HepG2 (cell line): ENCODE results near the gene HMMR. TPM values are rescaled to one million over a fixed set of nuclear protein-coding genes. Genes with fewer than 3 reads are reported as not detected.
A peak's percentile ranks its signal among the peaks of the same experiment; 100 is the strongest.

ENCODE experiments used
- ATAC-seq: fragments of 200-7000 bp; cut with Tn5 transposase; 3 replicates; pipeline ENCODE4 v1.9.1; 2020; ENCODE audit warnings: mild to moderate bottlenecking, moderate library complexity
- BruUV-seq: library from RNA; stranded (reverse); fragments of 400-500 nt; replicated peaks from 2 replicates; lab custom pipeline; 2021; lab: Mats Ljungman, UMichigan
- CTCF ChIA-PET: fragments of 300-600 bp; formaldehyde crosslinking; extraction: SDS; loops from one replicate; lab custom pipeline; 2021; ENCODE audit warnings: low total read pairs, inconsistent platforms, low intra/inter-chr PET ratio; lab: Yijun Ruan, JAX
- POLR2A ChIA-PET: fragments of 350-600 bp; sonication (Branson Sonifier 250); formaldehyde crosslinking; loops from one replicate; lab custom pipeline; 2020; ENCODE audit warnings: antibody characterized with exemption, inconsistent platforms; lab: Yijun Ruan, JAX
- DNase-seq: peaks from one replicate; pipeline ENCODE4 v3.0.0-alpha.2; 2015; ENCODE audit warnings: low spot score
- FAIRE-seq: peaks from 3 replicates; lab custom pipeline; 2011; peaks lifted over from hg19 to GRCh38; lab: Jason Lieb, UNC
- H2AFZ ChIP-seq: one replicate; pipeline ENCODE4 v1.6.1; 2011; ENCODE audit warnings: low read length, inconsistent platforms
- H3K27ac ChIP-seq: fragments of 300-600 bp; 3 replicates; pipeline ENCODE4 v1.8.0; 2011; ENCODE audit warnings: mixed run types, mild to moderate bottlenecking, mixed read lengths, low read length, inconsistent platforms; ENCODE audit not compliant: insufficient read depth; ENCODE audit errors: extremely low read length
- H3K27me3 ChIP-seq, 2 experiments: fragments of 200-600 bp in 1 of 2; 2 replicates in 1 of 2; 3 replicates in 1 of 2; pipeline versions ENCODE4 v1.6.0 to v1.8.0; 2011; ENCODE audit warnings: low read length in 2 of 2, mild to moderate bottlenecking in 2 of 2, moderate library complexity in 2 of 2, inconsistent platforms in 1 of 2; ENCODE audit not compliant: insufficient read depth in 2 of 2, control insufficient read depth in 1 of 2
- H3K36me3 ChIP-seq, 2 experiments: fragments of 200-600 bp in 1 of 2; replicated peaks in 1 of 2; 2 replicates in 1 of 2; 3 replicates in 1 of 2; pipeline versions ENCODE4 v1.5.1 to v1.8.0; 2011; ENCODE audit warnings: low read length in 2 of 2, inconsistent platforms in 1 of 2; ENCODE audit not compliant: insufficient read depth in 2 of 2, control insufficient read depth in 1 of 2
- H3K4me1 ChIP-seq: 2 replicates; pipeline ENCODE4 v1.5.1; 2012; ENCODE audit warnings: low read length, inconsistent platforms; ENCODE audit not compliant: insufficient read depth
- H3K4me2 ChIP-seq: 2 replicates; pipeline ENCODE4 v1.6.0; 2011; ENCODE audit warnings: low read depth, low read length, inconsistent platforms
- H3K4me3 ChIP-seq, 3 experiments: fragments of 200-600 bp in 1 of 3; sonication (generic), shearing (Covaris generic) in 1 of 3; replicated peaks in 1 of 3; 2 replicates each; pipeline ENCODE4 v1.5.1; 2011 to 2016; ENCODE audit warnings: low read length in 3 of 3, inconsistent platforms in 2 of 3, low read depth in 2 of 3, mild to moderate bottlenecking in 2 of 3, control low read depth in 1 of 3, mixed read lengths in 1 of 3; ENCODE audit not compliant: insufficient read depth in 1 of 3
- H3K79me2 ChIP-seq: one replicate; pipeline ENCODE4 v1.6.1; 2011; ENCODE audit warnings: low read length, inconsistent platforms; ENCODE audit not compliant: insufficient read depth
- H3K9ac ChIP-seq: 2 replicates; pipeline ENCODE4 v1.6.0; 2011; ENCODE audit warnings: mild to moderate bottlenecking, low read depth, low read length, inconsistent platforms; ENCODE audit not compliant: insufficient read depth
- H3K9me3 ChIP-seq: 2 replicates; pipeline ENCODE4 v1.5.1; 2012; ENCODE audit warnings: mild to moderate bottlenecking, low read length
- H4K20me1 ChIP-seq: 2 replicates; pipeline ENCODE4 v1.6.0; 2011; ENCODE audit warnings: inconsistent platforms, mild to moderate bottlenecking, low read length, moderate library complexity; ENCODE audit not compliant: insufficient read depth
- KAT8 ChIP-seq: IDR thresholded peaks from 2 replicates; pipeline ENCODE4 v1.6.1; 2016; ENCODE audit warnings: missing genetic modification reagents, missing compliant biosample characterization
- NR2C2 ChIP-seq: sonication (generic); formaldehyde crosslinking; IDR thresholded peaks from 2 replicates; pipeline ENCODE4 v1.4.0; 2020; ENCODE audit warnings: missing genetic modification reagents, mild to moderate bottlenecking, moderate library complexity, borderline replicate concordance
- TAF15 ChIP-seq: fragments of 200-400 bp; formaldehyde crosslinking; IDR thresholded peaks from one replicate; pipeline ENCODE4 v1.6.1; 2018; ENCODE audit warnings: mild to moderate bottlenecking, low read depth, low read length; ENCODE audit not compliant: poor library complexity, severe bottlenecking
- WGBS: methylation state at CpG from one replicate; pipeline ENCODE4 v1.1.6; 2017; ENCODE audit warnings: low lambda C conversion rate; 5-methylcytosine and 5-hydroxymethylcytosine counted together
- in situ Hi-C: cut with HindIII; loops from 2 replicates; pipeline ENCODE4 v1.10.0; 2017; ENCODE audit warnings: low pct_unique_long_range_greater_than_20kb; ENCODE audit not compliant: extremely low pct_ligation_motif_present
- intact Hi-C: fragments of 100-400 bp; cut with micrococcal nuclease; formaldehyde crosslinking; loops from one replicate; pipeline ENCODE4 v1.10.0; 2022; ENCODE audit not compliant: unreplicated experiment
- polyA plus RNA-seq, 8 experiments: library from polyadenylated mRNA; depleted of rRNA in 3 of 8; stranded (reverse) in 7 of 8; unstranded in 1 of 8; fragments of >200 nt; fragmentation: Illumina TruSeq in 4 of 8; extraction: Trizol in 4 of 8; gene quantifications; 2 replicates each; pipeline versions ENCODE4 v1.2.1 to v1.2.3, GENCODE V29; 2011 to 2016; ENCODE audit warnings: low read depth in 4 of 8, missing spikeins in 1 of 8, mixed read lengths in 1 of 8; ENCODE audit not compliant: insufficient read depth in 1 of 8
- total RNA-seq, 5 experiments: library from RNA; depleted of rRNA; stranded (reverse); fragments of >200 nt; fragmentation: Illumina TruSeq; extraction: Trizol; gene quantifications; 2 replicates each; pipeline ENCODE4 v1.2.3, GENCODE V29; 2016; ENCODE audit warnings: low read depth in 1 of 5
- TF ChIP-seq, protein P1 (sequence below): sonication (generic); formaldehyde crosslinking; IDR thresholded peaks from 2 replicates; pipeline ENCODE4 v1.4.0; 2020; ENCODE audit warnings: missing genetic modification reagents
- TF ChIP-seq, protein P2 (sequence below): sonication (generic); formaldehyde crosslinking; IDR thresholded peaks from 2 replicates; pipeline ENCODE4 v1.5.1; 2020; ENCODE audit warnings: mild to moderate bottlenecking, missing genetic modification reagents, moderate library complexity
- TF ChIP-seq, protein P3 (sequence below): sonication (generic); formaldehyde crosslinking; IDR thresholded peaks from 2 replicates; pipeline ENCODE4 v1.5.0; 2020; ENCODE audit warnings: missing genetic modification reagents

HMMR gene
- total and polyA plus RNA-seq, 2 of the 13 experiments (the other 11 are each of a cell fraction or from before 2014, with no cell fraction given) = 8.5 to 48.3 TPM

DNA sequence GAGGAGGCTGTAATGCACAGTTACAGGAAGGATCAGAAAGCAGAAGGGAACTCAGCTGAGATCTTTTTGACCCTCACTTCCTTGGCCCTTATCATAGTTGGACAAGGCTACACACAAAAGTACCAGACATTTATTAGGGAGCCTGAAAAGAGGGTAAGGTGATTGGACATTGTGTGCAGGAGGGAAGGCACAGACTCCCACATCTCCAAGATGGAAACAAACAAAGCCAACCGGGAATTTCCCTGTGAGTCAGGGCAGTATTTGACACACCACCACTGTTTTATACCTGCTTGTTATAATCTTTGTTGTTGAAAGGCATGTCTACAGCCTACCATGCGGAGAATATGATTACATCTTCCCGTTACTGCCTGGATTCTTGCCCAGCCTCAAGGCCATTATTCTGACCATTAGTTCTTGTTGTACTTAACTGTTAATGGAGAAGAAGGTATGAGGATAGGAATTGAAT, 26.0 kb upstream of the HMMR start:
- peak overlapping the region; percentile 20; the same call in 1 of the 2 replicates for H3K4me2 ChIP-seq
- no peak overlapping the region for H3K27ac ChIP-seq
- H3K9me3 ChIP-seq = no peaks in the 10 kb centered on the region
- H3K9ac ChIP-seq = no peak overlapping the region
- intact Hi-C loops = no loop called here
- H2AFZ ChIP-seq = peak overlapping the region; percentile 50
- peaks cover 42% of the 10 kb centered on the region for H3K4me1 ChIP-seq
- in situ Hi-C loops = no loop called here
- no peak for FAIRE-seq
- no peak for TF ChIP-seq NR2C2 (CRISPR knock-in tag)
- TF ChIP-seq, protein P1, sequence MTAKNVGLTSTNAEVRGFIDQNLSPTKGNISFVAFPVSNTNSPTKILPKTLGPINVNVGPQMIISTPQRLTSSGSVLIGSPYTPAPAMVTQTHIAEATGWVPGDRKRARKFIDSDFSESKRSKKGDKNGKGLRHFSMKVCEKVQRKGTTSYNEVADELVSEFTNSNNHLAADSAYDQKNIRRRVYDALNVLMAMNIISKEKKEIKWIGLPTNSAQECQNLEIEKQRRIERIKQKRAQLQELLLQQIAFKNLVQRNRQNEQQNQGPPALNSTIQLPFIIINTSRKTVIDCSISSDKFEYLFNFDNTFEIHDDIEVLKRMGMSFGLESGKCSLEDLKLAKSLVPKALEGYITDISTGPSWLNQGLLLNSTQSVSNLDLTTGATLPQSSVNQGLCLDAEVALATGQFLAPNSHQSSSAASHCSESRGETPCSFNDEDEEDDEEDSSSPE = no peak
- no peak for TF ChIP-seq TAF15
- TF ChIP-seq, protein P2, sequence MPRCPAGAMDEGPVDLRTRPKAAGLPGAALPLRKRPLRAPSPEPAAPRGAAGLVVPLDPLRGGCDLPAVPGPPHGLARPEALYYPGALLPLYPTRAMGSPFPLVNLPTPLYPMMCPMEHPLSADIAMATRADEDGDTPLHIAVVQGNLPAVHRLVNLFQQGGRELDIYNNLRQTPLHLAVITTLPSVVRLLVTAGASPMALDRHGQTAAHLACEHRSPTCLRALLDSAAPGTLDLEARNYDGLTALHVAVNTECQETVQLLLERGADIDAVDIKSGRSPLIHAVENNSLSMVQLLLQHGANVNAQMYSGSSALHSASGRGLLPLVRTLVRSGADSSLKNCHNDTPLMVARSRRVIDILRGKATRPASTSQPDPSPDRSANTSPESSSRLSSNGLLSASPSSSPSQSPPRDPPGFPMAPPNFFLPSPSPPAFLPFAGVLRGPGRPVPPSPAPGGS (CRISPR knock-in tag) = no peak
- no peak for TF ChIP-seq KAT8 (CRISPR knock-in tag)
- TF ChIP-seq, protein P3, sequence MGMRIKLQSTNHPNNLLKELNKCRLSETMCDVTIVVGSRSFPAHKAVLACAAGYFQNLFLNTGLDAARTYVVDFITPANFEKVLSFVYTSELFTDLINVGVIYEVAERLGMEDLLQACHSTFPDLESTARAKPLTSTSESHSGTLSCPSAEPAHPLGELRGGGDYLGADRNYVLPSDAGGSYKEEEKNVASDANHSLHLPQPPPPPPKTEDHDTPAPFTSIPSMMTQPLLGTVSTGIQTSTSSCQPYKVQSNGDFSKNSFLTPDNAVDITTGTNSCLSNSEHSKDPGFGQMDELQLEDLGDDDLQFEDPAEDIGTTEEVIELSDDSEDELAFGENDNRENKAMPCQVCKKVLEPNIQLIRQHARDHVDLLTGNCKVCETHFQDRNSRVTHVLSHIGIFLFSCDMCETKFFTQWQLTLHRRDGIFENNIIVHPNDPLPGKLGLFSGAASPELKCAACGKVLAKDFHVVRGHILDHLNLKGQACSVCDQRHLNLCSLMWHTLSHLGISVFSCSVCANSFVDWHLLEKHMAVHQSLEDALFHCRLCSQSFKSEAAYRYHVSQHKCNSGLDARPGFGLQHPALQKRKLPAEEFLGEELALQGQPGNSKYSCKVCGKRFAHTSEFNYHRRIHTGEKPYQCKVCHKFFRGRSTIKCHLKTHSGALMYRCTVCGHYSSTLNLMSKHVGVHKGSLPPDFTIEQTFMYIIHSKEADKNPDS (CRISPR knock-in tag) = no peak
- TF ChIP-seq, all 625 proteins: peak for 0
- H3K27me3 ChIP-seq = no peaks in the 10 kb centered on the region; a peak in 2 of 5 replicates
- H4K20me1 ChIP-seq = peaks cover 15% of the 10 kb centered on the region
- H3K36me3 ChIP-seq = 0 out of 5 replicates have a peak, but pooled peaks cover 0 to 1% of the 10 kb centered on the region in 2 experiments
- ChIA-PET POLR2A (interaction anchor here (1.3 to 1.7 kb wide), 2 partner anchors 25 to 26 kb away, joined by 3 to 5 read pairs; partner anchors contain the start of genes HMMR and NUDCD2), CTCF (no interaction called here)
- WGBS = 49% methylated on average over 3 of the region's 3 CpGs
- no TSS peak for BruUV-seq
- ATAC-seq (no peak), DNase-seq (no peak)
- H3K4me3 ChIP-seq = no peak overlapping the region
- peaks cover 20% of the 10 kb centered on the region for H3K79me2 ChIP-seq
